CD4-positive, alpha-beta T cell treated with Interleukin-4 for 1 hour (primary cell): ENCODE results near the gene SERPINA4.
A peak's percentile ranks its signal among the peaks of the same experiment; 100 is the strongest.

Source experiments
- DNase-seq, 2 donors: peaks; one replicate each; pipeline ENCODE4 v3.0.0-alpha.2; 2020 to 2022

The SERPINA4 gene

GRCh38 chr14:94543449-94544124, 17.7 kb upstream of the SERPINA4 start:
- DNase-seq: no peak

DNA sequence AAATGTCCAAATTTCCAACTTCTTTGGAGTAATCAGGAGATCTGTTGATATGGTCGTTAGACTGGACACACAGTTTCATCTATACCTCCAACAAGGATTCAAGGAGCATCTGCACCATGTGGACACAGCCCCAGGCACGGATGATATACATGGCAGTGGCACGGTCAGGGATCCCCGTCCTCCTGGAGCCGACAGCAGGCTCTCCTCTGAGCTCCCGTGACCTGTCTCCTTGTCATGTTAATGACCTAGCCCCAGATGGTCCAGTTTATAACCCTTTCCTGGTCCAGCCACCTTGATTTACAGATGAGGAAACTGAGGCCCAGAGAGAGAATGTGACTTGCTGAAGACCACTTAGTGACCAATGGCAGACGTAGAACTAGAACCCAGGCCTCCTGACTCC, 16.5 kb upstream of the SERPINA4 start:
- no peak for DNase-seq

DNA sequence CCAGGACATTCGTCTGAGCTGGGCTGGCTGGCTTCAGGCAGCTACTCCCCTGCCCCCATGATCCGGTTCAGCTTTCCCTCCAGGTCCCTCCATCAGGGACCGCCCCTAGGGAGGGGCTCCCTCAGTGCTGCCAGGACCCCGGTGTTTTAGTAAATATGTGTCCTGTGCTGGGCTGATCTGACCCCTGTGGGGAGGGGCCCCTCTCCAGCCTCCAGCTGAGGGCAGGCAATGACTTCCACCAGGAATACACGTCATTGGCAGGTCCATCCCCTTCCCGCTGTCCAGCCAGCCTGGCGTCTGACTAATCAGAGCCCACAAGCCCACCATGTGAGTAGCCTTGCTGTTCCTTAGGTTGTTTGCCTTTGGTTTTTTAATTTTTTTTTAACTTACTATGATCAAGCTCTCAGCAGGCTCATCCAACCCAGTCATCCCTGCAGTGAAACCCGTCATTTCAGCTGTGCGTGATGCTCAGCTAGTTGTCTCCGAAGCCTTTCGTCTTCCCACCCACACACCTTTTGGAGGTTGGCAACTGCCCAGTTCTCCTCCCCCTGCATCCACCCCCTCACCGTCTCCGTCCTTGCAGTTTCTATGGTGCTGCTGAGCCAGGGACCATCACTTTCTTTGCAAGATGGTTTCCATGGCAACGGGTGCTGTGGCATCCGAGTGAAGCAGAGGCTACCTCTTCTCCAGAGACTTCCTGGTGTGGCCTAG, 16.0 kb upstream of the SERPINA4 start:
- DNase-seq: no peak

GRCh38 chr14:94547151-94547680, 14.0 kb upstream of the SERPINA4 start:
- no peak for DNase-seq

- DNase-seq: no peak
Observed at GRCh38 chr14:94547726-94548125, 13.5 kb upstream of the SERPINA4 start.

GRCh38 chr14:94548131-94548998, 12.9 kb upstream of the SERPINA4 start:
- DNase-seq: no peak

DNA sequence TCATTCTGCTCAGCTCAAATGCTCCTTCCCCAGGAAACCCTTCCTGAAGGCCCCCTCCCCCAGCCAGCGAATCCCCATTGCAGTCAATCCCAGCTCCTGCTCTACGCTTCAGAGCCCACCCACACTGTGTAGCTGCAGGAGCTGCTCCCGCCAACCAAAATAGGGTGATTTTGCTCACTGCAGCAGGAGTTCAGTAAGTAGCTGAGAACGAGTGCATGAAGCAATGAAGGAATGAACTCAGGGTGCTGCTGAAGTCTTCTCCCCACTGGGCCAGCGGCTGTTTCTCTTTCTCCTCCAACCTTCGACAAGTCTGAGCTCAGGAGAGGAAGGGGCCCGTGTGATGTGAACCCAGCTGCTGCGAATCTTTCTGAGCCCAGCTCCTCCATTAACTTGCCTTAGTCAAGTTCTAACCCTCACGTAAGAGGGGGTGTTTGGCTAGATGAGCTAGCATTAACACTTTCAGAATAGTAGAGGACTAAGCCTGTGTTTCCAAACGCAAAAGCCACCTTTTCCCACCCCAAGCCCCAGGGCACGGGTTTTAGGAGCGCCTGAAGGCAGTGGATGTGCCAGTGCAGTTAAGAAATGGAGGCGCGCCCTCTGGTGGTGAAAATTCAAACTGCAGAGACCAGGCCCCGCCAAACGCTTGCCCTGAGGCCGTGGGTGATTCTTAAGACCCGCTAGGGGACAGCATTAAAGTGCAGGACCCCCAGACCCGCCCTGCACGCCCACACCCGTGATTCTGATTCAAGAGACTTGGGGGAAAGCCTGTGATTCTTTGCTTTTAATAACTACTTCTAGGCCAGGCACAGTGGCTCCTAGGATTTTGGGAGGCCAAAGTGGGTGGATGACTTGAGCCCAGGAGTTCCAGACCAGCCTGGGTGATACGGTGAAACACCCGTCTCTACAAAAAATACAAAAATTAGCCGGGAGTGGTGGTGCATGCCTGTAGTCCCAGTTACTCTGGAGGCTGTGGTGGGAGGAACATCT, 11.9 kb upstream of the SERPINA4 start:
- peak; percentile 22 to 32 for DNase-seq

- no peak for DNase-seq
Observed at GRCh38 chr14:94550041-94550440, 11.2 kb upstream of the SERPINA4 start.

DNA sequence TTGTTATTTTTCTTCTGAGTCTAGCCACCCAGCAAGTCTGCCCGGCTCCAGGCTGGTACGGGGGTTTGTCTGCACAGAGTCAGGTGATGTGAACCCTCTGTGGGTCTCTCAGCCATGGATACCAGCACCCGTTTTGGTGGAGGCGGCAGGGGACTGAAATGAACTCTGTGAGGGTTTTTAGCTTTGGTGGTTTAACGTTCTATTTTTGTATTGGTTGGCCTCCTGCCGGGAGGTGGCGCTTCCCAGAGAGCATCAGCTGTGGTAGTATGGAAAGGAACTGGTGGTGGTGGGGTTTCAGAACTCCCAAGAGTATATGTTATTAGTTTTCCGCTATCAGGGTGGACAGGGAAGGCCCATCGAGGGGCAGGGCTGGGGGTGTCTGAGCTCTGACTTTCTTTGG, 5.3 kb upstream of the SERPINA4 start:
- DNase-seq: no peak

GRCh38 chr14:94557327-94557726, 3.9 kb upstream of the SERPINA4 start:
- DNase-seq: no peak

DNA sequence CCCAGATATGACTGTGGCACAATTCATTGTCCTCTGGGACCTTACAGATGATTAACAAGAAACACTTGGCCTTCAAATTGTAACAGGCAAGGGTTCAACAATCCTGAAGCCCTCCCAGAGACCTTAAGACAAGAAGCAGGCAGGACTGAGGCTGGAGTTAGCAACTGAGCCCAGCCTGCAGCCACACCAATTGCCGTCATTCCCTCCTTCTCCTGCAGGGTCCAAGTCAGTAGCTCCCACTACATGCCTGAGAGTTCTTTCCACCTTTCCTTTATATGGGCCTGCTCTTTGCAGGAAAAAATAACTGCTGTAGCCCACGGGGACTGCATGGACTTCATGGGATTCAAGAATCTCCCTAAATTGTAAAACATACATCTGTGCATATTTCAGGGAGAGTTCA, 2.4 kb upstream of the SERPINA4 start:
- DNase-seq: no peak

GRCh38 chr14:94559638-94560290, 1.5 kb upstream of the SERPINA4 start:
- DNase-seq: no peak

DNA sequence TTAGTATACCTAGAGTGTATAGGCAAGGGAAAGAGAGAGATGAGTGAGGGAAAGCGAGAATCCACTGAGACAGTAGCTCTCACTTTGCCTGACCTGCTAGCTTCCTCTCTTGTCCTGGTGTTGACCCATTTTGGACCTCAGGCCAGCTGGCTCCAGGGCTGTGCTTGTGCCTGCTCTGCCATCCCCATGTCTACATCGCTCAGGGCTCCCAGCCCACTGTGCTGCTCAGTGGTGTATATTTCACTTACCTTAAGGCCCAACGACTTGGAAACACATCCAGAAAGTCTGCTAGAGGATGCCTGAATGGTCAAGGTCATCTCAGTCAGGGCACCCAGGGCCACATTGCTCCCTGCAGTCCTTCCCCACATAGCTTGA, 964 bp upstream of the SERPINA4 start:
- no peak for DNase-seq

- no peak for DNase-seq
Observed at GRCh38 chr14:94561656-94562010, 391 bp downstream of the SERPINA4 start.

- DNase-seq: no peak
Observed at GRCh38 chr14:94562022-94562421, 780 bp downstream of the SERPINA4 start.

DNA sequence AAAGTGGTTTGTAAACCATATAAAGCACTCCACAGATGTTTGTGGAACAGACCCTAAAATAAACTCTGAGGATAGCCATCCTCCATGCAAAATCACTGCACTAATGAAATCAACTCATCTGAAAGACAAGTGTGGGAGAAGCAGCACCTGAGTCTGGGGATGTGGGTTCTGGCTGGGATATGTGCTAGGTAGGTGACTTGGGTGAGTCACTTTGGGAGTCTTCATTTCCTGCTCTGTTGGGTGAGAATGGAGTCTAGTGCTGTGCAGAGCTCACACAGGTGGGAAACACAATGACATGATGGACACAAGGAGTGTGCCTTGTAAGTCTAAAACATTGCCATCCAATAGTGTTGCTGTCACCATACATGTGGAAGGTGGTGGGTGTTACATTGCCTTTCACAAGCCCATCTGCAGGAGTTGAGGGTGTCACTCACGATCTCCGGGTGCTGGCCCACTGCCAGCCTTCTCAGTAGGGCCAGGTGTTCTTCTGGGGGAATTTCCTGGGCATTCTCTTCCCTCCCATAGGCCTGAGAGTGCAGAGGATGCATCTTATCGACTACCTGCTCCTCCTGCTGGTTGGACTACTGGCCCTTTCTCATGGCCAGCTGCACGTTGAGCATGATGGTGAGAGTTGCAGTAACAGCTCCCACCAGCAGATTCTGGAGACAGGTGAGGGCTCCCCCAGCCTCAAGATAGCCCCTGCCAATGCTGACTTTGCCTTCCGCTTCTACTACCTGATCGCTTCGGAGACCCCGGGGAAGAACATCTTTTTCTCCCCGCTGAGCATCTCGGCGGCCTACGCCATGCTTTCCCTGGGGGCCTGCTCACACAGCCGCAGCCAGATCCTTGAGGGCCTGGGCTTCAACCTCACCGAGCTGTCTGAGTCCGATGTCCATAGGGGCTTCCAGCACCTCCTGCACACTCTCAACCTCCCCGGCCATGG, 2.0 kb downstream of the SERPINA4 start:
- no peak for DNase-seq

DNA sequence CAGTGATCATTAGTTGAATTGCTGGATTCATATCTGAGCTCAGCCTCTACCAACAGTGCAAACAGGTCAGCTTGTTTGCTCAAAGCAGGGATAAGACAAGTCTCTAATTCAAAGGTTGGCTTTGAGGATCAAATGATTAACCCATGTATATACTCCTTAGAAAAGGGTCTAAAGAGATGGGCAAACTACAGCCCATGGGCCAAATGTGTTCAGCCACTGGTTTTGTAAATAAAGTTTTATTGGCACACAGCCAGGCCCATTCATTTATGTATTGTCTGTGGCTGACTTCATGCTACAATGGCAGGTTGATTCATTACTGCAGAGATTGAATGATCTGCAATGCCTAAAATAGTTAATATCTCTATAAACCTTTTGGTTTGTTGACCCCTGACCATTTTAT, 3.1 kb downstream of the SERPINA4 start:
- no peak for DNase-seq

GRCh38 chr14:94568186-94568585, 6.9 kb downstream of the SERPINA4 start:
- DNase-seq: no peak

DNA sequence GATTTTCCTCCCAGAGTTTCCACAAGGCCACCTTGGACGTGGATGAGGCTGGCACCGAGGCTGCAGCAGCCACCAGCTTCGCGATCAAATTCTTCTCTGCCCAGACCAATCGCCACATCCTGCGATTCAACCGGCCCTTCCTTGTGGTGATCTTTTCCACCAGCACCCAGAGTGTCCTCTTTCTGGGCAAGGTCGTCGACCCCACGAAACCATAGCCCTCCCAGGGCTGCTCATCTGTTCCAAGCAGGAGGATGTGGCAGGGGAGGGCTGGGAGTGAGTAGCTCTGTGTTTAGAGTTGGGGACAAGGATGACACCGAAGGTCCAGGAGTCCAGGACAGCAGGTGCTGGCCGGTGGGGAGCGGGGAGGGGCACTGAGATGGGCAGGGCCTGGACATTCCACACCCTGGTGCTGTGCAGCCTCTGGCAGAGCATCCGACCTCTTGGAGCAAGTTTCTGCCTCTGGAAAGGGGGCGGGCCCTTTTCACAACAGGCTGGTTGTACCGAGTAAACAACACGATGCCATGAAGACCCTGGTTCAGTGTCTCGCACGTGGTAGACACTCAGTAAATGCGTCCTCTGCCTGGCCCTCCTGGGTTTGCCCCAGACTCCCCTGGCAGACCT, 8.2 kb downstream of the SERPINA4 start:
- no peak for DNase-seq

- no peak for DNase-seq
Observed at GRCh38 chr14:94570002-94570400, 8.8 kb downstream of the SERPINA4 start.
